Measurements from ENCODE around the gene TBC1D22A.

The TBC1D22A gene

GRCh38 chr22:47121791-47122190, 359.3 kb downstream of the TBC1D22A start:
- no peak for DNase-seq (ENCODE audit: low read depth in 2 of 2)
- no peak for TF ChIP-seq CTCF (IDR thresholded peaks at IDR 0.05; ENCODE audit: low read depth, low read length)

DNA sequence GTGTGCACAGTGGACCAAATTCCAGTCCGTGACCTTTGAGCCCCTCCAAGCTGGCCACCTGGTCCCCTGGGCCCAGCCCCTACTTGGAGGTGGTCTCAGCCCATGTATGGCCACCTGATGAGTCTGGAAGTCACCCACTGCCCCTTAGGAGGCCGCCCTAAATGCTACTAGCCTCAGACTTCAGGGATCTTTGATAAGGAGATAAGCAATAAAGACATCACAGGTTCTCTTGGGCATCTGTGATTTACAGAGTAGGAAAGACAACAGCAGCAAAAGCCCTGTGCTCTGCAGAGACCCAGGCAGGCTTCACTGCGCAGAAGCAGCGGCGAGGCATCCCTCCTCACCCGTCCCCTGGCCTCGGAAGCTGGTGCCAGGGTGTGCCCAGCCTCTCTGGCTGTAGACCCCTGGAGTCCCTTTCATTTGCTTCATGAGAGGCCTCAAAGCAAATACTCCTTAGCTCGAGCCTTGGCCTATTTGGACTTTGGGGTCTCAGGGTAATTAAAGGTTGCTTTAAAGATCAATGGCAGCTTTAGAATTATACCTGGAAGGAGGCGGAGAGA, 360.1 kb downstream of the TBC1D22A start:
- TF ChIP-seq CTCF (IDR thresholded peaks at IDR 0.05; ENCODE audit: low read depth, low read length): no peak
- no peak for DNase-seq (ENCODE audit: low read depth in 2 of 2)
- H3K4me3 ChIP-seq (replicated peaks in 1 of 2; ENCODE audit: low read depth in 2 of 2, low read length in 2 of 2): no peak overlapping the region

More at GRCh38 chr22:47121791-47122190, 359.3 kb downstream of the TBC1D22A start:
- no peak overlapping the region for H3K4me3 ChIP-seq (replicated peaks in 1 of 2; ENCODE audit: low read depth in 2 of 2, low read length in 2 of 2)

DNA sequence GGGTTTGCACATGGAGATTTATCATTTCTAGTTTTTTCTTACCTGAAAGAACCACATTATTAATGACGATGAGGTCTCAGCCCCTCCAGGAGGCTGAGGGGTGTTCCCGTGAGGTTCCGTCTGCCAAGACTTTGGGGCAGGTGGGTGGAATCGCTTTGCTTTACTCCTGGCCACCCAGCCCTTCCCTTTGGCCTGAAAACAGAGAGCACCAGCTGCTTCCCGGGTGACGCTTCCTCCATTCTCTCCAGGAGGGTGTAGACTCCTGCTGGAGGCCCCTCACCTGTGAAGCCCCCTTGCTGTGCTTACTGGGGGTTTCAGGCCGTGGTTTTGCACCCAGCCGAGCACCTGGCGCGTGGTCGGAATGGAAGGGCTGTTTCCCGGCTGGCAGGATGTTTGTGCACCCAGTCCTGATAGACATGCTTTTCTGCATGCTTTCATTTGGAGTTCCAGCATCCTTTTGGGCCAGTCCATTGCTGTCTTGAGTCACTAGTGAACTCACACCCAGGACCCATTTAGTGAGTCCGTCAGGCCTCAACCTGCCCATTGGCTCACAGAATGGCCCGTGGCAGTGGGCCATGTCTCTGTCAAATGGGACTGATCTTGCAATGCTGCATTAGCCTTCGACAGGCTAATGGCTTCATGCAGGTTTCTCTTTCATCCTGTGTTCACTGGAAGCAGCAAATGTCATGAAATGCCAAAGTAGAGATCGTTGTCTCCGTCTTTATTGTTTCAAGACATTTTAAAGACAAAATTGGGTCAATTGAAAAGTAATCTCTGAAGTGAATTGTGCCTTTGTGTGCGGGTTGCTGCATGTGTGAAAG, 360.8 kb downstream of the TBC1D22A start:
- DNase-seq (ENCODE audit: low read depth in 2 of 2): no peak
- H3K4me3 ChIP-seq (replicated peaks in 1 of 2; ENCODE audit: low read depth in 2 of 2, low read length in 2 of 2): no peak overlapping the region
- TF ChIP-seq CTCF (IDR thresholded peaks at IDR 0.05; ENCODE audit: low read depth, low read length): no peak

- DNase-seq (ENCODE audit: low read depth in 2 of 2): no peak
- no peak for TF ChIP-seq CTCF (IDR thresholded peaks at IDR 0.05; ENCODE audit: low read depth, low read length)
- H3K4me3 ChIP-seq (replicated peaks in 1 of 2; ENCODE audit: low read depth in 2 of 2, low read length in 2 of 2): no peak overlapping the region
Measured at GRCh38 chr22:47123827-47124442, 361.5 kb downstream of the TBC1D22A start.

GRCh38 chr22:47124451-47124881, 362.0 kb downstream of the TBC1D22A start:
- TF ChIP-seq CTCF (IDR thresholded peaks at IDR 0.05; ENCODE audit: low read depth, low read length): no peak
- DNase-seq (ENCODE audit: low read depth in 2 of 2): no peak
- no peak overlapping the region for H3K4me3 ChIP-seq (replicated peaks in 1 of 2; ENCODE audit: low read depth in 2 of 2, low read length in 2 of 2)

DNA sequence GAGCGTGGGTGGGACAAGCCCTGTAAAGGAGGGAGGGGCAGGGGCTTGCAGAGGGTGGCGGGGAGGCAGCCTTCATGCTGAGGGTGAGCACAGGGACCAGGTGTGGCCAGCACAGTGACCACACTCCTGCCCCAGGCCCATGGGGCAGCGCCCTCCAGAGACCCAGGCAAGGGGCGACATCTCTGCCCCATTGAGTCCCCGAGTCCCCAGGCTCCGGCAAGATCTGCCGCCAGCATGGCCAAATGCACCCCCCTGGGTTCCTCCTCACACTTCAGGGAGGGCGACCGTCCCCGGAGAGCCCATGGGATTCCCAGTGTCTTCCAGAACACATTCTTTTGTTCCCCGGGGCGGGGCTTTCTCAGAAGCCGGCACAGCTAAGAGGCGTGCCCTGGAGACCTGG, 362.5 kb downstream of the TBC1D22A start:
- no peak overlapping the region for H3K4me3 ChIP-seq (replicated peaks in 1 of 2; ENCODE audit: low read depth in 2 of 2, low read length in 2 of 2)
- DNase-seq (ENCODE audit: low read depth in 2 of 2): no peak
- no peak for TF ChIP-seq CTCF (IDR thresholded peaks at IDR 0.05; ENCODE audit: low read depth, low read length)
